Cardiac septum (tissue), 1 donor: ENCODE data around the gene AGBL4. TPM values are rescaled to one million over a fixed set of nuclear protein-coding genes. Genes with fewer than 3 reads are reported as not detected.

ENCODE experiments used
- DNase-seq: peaks from one replicate; pipeline ENCODE4 v3.0.0-alpha.2; 2020; ENCODE audit warnings: low spot score
- intact Hi-C: fragments of 100-400 bp; cut with DNase I; formaldehyde crosslinking; loops from one replicate; pipeline ENCODE4 v1.14.0; 2022
- total RNA-seq: library from RNA; stranded (reverse); fragmentation: NEBNext Ultra II Directional; extraction: Animal tissue kit (Norgen Biotek cat#: 25700); gene quantifications from one replicate; pipeline ENCODE4 v1.2.1, GENCODE V29; 2021
- donor health status: DM: no; HTN: no; CAD: no.

AGBL4 gene
- total RNA-seq, 1 donor from 2014 or later, result 0.32 TPM

DNA sequence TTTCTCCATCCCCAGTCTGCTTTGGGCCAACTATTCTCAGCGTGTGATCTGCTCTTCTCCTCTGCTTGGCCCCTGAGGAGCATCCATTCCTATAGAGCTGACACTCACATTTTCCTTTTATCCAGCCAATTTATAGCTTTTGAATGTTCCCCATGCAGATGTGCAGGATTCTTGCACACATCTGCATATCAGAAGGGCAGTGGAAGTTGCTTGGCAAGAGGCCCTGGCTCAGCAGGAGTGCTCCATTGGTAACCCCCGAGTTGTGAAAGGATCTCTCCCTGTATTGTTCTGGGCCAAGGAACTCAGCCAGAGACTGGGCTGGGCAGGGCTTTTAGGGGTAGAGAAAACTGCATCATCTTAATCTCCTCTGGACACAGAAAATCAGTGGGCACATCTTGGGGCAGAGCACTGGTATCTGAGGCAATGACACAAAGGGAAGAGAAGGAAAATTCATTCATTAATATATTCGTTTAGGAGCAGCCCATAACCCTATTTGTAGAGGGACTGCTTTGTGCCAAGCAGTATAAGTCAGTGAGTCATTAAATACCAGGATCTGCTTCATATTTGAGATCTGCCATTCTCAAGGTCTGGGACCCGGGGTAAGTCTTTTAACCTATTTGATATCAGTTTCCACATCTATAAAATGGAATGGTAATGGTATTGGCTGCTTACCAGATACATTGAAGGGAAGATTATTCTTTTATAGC lies 1216.0 kb downstream of the AGBL4 start:
- no peak for DNase-seq
- intact Hi-C loops, result no loop called here

DNA sequence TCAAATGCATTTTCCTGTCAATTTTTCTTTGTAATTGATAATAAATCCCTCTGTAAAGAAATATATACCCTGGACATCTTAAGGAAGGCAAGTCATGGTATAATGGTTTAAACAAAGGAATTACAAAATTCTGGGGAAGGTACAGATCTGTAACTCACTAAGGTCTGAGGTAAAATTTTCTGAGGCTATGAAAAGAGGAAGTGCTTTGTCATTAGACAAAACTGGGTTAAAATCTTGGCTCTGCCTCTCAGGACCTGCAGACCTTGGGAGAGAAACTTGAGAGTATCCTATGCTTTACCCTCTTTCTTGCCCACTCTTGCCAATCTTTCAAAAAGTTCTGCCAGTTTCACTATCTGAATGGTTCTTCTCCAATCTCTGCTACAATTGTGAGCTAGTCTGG lies 1220.3 kb downstream of the AGBL4 start:
- intact Hi-C loops, result no loop called here
- DNase-seq, result no peak

DNA sequence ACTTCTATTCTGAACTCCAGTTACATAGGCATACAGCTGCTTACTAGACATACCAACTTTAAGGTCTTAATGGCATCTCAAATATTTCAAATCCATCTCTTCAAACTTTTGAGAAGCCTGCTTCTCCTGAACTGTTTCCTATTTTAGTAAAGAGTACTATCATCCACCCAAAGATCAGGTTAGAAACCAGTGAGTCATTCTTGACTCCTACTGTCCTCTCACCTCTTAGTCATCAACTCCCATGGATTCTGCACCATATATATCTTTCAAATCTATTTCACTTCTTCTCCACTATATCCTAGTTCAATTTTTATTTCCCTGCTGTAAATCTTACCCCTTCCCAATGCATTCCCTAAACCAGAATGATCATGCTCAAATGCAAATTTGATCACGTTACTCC lies 1228.9 kb downstream of the AGBL4 start:
- intact Hi-C loops, result no loop called here
- no peak for DNase-seq

DNA sequence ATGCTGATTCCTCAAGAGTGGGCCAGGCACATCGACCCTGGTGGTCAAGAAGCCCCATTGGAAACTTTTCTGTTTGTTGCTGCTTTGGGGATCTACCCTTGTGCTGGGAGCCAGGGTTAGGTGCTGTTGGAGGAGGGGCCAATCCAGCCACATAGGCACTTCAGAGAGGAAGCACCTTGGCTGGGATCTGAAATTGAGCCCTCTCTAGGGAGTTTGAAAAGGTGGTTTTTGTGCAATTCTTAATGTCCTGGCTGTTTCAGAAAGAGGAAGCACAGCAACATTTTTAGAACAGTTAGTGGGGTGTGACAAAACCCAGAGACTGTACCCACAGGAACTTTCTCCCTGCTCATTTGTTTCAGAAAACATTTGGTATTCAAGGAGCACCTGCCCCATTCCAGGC lies 1229.9 kb downstream of the AGBL4 start:
- DNase-seq, result no peak
- intact Hi-C loops, result no loop called here

DNA sequence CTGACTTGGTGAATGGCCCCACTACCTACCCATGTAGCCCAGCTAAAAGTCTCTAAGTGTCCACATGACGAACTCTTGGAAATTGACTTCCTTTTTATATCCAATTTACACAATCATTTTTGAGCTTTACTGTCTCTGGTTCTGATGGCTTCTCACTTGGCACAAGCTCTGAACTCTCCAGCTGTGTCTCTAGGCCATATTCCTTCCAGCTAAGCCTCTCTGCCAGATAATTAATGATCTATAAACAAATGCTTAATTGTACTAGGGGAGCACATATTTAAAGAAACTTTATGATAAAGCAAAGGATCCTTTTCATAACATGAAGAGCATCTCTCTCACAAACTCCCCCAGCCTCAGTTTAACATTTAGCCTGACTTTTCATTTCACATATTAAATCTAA lies 1230.8 kb downstream of the AGBL4 start:
- intact Hi-C loops, result no loop called here
- no peak for DNase-seq

DNA sequence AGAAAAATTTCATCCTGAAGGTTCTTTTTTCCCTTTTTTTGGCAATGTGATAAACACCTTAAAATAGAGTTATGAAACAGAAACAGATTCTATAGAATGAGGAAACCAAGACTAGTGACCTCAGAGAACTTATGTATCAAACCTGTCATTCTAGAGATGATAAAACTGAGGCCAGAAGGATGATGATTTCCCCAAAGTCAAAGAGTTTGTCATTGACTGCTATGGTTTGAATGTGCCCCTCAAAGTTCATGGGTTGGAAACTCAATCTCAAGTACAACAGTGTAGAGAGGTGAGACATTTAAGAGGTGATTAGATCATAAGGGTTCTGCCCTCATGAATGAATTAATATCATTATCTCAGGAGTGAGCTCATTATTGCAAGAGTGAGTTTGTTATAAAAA lies 1233.4 kb downstream of the AGBL4 start:
- intact Hi-C loops, result no loop called here

DNA sequence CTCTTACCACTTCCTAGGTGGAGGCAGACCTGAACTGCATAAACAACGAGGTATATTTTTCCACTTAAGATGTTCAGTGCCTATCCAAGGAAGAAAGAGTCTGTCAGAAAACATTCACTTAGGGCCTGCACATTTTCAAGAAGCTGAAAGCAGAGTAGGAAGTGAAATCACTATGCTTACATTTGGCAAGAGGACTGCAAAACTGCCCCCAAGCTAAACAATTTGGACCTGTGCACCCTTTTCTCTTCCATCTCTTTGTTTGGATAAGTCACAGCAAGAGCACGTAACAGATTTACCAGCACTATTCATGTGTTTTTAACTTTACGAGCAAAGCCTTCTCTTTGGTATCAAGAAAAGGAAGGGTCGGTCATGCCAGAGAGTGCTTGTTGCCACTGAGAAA lies 1233.9 kb downstream of the AGBL4 start:
- DNase-seq, result no peak
- intact Hi-C loops, result no loop called here

More for the DNA sequence above, 1233.4 kb downstream of the AGBL4 start:
- DNase-seq, result no peak

DNA sequence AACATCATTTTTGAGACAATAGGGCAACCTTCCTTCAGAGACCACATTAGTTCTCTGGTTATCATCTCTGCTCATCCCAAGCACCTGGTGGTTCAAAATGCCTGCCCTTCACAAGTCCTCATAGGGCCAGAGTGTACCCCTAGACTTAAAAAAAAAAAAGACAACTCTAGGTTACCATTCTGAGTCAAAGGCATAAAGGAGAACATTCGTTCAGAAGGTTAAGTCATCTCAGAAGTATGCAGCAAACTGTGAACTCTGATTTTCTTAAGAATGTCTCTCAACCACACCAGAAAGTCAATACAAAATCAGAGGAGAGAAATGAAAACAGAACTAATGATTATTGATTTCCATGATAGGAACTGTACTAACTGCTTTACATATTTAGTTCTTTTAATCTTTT lies 1237.9 kb downstream of the AGBL4 start:
- intact Hi-C loops, result no loop called here
- no peak for DNase-seq

DNA sequence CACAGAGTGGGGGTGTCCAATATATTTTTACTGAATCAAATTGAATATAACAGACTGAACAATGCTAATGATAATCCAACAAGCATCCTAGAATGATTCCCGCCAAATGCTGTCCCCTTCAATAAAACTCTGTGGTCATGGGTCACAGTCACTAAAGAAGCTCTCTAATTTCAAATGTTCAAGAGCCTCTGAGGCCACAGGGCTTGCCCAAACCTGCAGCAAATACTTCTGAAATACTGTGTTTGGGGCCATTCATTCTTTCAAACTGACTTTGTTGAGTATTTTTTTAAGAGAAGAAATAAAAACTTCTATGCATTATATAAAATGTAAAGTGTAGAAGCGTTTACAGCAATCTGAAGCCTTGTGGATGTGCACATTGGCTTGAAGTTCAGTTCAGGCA lies 1239.5 kb downstream of the AGBL4 start:
- intact Hi-C loops, result no loop called here

DNA sequence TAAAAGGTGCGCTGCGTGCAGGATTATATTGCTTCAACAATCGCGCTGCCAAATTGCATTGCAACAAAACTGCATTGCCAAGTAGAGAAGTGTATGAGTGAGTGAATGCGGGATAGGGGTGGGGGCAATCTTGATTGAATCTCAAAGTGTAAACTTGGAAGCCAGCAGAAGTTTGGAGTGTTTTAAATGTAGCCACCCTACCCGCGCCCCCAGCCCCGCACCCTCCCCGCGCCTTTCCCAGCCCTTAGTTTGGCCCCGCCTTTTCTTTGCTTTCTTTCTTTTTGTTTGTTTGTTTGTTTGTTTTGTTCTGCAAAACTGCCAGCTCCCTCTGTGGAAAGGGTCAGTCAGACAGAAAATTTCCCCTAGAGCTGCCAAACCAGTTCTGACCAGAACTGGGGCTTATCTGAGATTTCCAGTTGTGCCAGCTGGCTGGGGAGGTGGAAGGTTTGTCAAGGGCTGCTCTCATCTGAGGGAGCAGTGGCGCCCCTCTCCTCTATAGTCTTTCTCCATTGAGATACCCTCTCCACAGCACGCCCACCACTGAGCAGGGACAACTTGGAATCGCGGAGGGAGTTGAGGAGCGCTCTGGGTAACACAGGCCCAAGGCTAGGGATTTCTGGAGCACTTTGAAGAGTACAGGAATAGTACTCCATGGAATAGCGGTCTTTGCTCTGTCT lies 1246.4 kb downstream of the AGBL4 start:
- intact Hi-C loops, result no loop called here
- DNase-seq, result no peak

More for the DNA sequence above, 1239.5 kb downstream of the AGBL4 start:
- DNase-seq, result no peak

DNA sequence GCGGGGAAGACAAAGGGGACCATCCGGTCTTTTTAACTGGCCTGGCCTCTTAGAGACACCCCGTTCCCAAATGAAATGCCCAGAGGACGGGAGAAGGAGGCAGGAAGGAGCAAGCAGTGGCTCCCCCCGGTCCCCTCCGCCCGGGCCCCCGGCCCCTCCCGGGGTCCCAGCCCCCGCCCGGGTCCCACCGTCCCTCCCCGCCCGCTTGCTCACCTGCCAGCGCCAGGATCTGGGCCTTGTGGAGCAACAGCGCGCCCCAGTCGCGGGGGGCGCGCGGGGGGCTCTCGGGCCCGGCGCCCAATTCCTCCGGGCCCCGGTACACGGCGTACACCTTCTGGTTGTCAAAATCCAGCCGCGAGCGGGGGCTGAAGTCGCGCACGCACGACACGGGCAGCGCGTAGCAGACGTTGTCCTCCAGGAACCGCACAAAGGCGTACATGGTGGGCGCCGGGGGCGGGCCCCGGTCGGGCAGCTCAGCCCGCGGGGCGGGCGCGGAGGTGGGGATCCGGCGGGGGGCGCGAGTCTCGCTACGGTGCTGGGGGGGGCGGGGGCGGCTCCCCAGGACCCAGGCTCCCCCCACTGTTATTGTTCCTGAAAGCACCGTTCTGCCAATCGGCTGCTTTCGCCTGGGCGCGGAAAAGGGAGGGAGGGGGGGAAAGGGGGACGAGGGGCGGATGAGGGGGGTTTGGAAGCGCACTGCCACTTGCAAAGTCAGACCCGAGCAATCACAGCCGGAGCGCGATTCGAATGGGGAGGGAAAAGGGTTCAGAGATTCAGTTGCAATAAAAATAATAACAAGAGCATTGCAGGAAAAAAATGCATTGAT lies 1247.1 kb downstream of the AGBL4 start, which contains the start of gene BEND5:
TSS of gene BEND5 (minus strand) at position 499 of the 826 bp plus-strand sequence. CDS start at position 439, 60 bp downstream.
- intact Hi-C loops, result no loop called here

DNA sequence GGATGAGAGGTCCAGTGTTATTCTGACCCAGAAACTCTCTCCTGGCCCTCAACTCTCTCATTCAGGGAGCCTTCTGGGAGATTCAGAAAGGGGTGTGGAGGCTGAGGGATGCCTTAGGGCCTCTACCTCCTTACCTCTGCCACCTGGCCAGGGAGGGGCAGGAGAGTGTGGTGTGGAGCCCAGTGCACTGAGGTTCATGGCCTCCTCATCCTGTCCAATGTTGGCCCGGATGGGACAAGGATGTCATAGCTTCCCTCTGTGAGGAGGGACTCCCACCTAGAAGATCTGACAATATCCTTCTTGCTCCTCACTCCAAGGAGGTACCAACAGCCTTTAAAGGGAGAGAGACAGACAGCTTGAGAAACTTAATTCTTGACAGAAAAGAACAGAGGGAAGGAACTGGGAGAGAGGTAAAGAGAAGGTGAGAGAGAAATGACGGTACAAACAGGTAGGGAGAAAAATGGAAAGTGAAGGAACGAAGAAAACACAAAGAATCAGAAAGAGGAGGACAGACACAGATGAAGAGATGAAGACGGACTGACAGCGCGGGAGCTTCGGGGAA lies 1247.8 kb downstream of the AGBL4 start:
- no peak for DNase-seq
- intact Hi-C loops, result no loop called here

More for the DNA sequence above, 1247.1 kb downstream of the AGBL4 start, which contains the start of gene BEND5:
- peak; percentile 76 for DNase-seq

DNA sequence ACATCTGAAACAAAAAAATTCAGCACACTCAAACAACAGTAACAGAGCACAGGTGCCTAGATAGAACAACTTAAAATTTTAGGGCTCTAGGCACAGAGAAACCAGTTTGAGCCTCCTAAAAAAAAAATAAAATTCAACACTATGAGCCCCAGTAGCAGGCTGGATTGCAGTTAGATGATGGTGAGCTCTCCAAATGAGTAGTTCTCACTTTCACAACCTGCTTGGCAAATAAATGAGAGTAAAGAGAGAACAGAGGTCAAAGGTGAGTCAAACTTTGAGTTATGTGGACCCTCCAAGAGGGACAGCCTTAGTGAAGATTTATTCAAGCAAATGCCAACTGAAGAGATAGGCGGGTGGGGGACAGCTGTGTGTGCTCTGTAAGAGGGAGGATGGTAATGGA lies 1250.6 kb downstream of the AGBL4 start:
- intact Hi-C loops, result no loop called here

DNA sequence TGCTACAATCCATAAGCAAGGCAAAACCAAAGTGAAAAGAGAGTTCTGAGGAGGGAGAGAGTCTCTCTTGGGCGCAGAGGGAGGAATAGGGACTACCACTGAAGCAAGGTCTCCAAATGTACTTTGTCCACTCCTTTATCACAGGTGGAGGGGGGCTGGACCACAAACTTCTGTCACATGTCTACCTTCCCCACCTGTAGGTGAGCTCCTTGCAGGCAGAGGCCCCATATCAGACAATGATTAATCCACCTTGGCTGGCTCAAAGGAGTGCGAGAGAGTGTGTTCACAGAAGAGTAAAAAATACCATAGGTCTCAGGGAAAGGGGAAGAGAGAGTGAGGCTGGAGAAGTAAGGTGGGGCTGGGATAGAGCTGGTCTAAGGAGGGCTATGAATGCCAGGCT lies 1251.5 kb downstream of the AGBL4 start:
- intact Hi-C loops, result no loop called here
- DNase-seq, result no peak

More for the DNA sequence above, 1250.6 kb downstream of the AGBL4 start:
- no peak for DNase-seq

DNA sequence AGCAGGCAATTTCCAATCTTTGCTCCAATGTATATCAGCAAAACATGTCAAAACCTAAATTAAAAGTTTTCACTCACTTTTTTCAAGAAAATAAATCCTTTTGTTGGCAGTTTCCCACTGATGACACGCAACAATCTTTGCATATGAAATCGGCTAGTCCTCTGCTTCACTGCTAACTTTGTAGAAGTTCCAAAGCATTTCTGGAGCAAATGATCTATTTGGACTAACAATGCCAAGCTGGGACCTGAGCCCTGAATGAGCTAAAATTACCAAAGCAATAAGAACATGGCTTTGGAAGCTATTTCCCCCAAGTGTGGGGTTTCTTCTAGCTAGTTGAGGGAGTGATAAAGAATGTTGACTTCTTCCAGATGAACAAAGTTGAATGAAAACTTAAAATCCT lies 1252.2 kb downstream of the AGBL4 start:
- intact Hi-C loops, result no loop called here
- DNase-seq, result no peak

DNA sequence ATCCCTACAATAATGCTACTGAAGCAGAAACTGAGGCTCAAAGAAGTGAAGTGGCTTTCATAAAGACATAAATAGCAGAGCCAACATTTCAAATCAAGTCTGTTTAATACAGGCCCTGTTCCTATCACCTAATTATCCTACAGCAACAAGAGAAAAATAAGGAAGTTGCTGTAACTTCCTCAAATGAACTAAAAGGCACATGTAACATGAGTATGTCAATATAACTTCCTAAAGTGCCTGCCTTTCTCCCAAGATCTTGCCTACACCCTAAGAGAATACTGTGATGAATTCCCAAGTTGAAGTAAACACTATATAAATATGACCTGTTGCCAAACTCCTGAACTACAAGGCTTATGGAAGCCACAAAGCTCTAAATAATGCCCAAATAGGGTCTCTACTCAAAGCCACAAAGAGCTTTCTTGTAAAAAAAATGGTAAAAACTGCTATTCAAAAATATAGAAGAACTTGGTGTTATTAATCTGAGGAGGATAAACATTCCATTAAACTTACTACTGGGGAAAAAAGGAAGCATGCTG lies 1255.7 kb downstream of the AGBL4 start:
- intact Hi-C loops, result no loop called here
- no peak for DNase-seq

DNA sequence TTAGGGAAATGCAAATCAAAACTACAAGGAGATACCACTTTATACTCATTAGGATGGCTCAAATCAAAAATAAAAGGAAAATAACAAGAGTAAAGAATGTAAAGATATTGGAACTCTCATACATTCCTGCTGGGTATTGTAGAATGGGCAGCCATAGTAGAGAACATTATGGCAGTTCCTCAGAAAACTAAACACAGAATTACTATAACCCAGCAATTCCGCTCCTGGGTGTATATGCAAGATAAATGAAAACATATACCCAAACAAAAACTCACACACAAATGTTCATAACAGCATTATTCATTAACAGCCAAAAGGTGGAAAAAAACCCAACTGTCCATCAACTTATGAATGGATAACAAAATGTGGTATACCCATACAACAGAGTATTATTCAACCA lies 1258.4 kb downstream of the AGBL4 start:
- DNase-seq, result no peak
- intact Hi-C loops, result no loop called here

DNA sequence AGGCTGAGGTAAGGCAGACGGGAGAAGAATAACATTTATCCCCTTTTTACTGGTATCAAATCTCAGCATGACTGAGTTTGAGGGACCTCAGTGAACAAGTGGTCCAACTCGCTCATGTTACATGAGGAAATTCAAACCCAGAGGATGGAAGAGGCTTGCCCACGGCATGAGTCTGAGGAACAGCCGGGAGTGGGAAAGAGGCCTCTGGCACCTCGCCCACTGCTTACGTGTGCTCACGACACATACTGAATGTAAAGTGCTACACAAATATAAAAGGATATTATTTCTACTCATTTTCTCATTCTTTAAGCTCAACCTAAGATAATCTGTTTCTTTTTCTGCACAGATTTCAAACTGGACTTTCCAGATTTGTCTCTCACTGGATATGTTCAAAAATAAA lies 1261.8 kb downstream of the AGBL4 start:
- no peak for DNase-seq
- intact Hi-C loops, result no loop called here

DNA sequence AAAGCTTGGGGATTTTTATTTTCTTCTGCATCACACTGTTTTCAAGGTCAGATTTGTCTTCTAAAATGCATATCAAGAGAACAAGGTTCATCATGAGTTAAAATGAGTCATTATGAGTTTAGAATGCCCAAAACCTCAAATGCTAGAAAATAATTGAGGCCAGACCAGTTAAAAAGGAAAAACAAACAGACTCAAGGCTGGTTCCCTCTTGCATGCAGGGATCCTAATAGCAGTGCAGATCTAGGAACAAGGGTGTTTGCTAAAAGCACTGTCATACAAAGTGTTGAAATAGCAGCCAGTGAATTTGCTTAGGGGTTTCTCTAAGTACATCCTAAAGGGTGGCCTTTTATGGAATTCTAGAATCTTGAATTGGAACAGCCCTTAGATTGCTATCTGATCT lies 1262.3 kb downstream of the AGBL4 start:
- DNase-seq, result no peak
- intact Hi-C loops, result no loop called here

DNA sequence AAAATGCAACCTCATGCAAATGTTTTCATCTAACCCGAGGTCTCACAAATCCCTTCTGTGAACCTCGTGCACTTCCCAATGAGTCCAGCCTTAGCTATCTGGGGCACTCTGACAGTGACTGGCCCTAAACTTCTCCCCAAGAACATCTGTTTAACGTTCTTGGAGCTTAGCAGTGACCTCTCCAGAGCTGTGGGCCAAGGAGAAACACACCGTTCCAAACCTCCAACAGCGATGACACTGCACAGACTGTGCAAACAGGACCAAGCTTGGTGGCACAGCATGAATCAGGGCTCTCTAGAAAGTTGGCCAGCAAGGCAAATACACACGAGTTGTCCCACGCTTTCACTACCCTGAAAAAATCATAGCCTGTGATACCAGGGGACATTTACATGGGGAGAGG lies 1262.9 kb downstream of the AGBL4 start:
- DNase-seq, result no peak
- intact Hi-C loops, result no loop called here
